Skeletal muscle tissue (tissue), 4 donors: Measurements from ENCODE around the gene TBX2. TPM values are rescaled to one million over a fixed set of nuclear protein-coding genes. Genes with fewer than 3 reads are reported as not detected.

Experiments used
- H3K27ac ChIP-seq: one replicate; pipeline ENCODE4 v1.7.0; 2013; ENCODE audit warnings: mild to moderate bottlenecking, low read depth, low read length, inconsistent platforms
- H3K27me3 ChIP-seq, 3 donors: one replicate each; pipeline ENCODE4 v1.7.0; 2013; ENCODE audit warnings: low read length in 3 of 3; ENCODE audit not compliant: control insufficient read depth in 3 of 3, insufficient read depth in 3 of 3
- H3K36me3 ChIP-seq, 3 donors: one replicate each; pipeline ENCODE4 v1.7.0; 2013; ENCODE audit warnings: low read length in 3 of 3; ENCODE audit not compliant: control insufficient read depth in 3 of 3, insufficient read depth in 3 of 3
- H3K4me1 ChIP-seq, 3 donors: one replicate each; pipeline ENCODE4 v1.7.0; 2013; ENCODE audit warnings: low read length in 3 of 3, mild to moderate bottlenecking in 3 of 3; ENCODE audit not compliant: control insufficient read depth in 3 of 3, insufficient read depth in 3 of 3
- H3K4me3 ChIP-seq, 3 donors: one replicate each; pipeline ENCODE4 v1.7.0; 2013; ENCODE audit warnings: low read length in 3 of 3
- H3K9ac ChIP-seq, 3 donors: one replicate each; pipeline ENCODE4 v1.7.0; 2013; ENCODE audit warnings: low read length in 3 of 3, mild to moderate bottlenecking in 3 of 3, moderate library complexity in 2 of 3, low read depth in 1 of 3
- H3K9me3 ChIP-seq, 3 donors: one replicate each; pipeline ENCODE4 v1.7.0; 2013; ENCODE audit warnings: low read length in 3 of 3; ENCODE audit not compliant: control insufficient read depth in 3 of 3
- total RNA-seq: library from RNA; depleted of rRNA; stranded (reverse); fragments of >200 nt; gene quantifications from one replicate; pipeline ENCODE4 v1.2.3, GENCODE V29; 2014
- donor health status: Osteomylitis.

TBX2 gene
- total RNA-seq, 1 donor from 2014 or later, result 5.2 TPM

DNA sequence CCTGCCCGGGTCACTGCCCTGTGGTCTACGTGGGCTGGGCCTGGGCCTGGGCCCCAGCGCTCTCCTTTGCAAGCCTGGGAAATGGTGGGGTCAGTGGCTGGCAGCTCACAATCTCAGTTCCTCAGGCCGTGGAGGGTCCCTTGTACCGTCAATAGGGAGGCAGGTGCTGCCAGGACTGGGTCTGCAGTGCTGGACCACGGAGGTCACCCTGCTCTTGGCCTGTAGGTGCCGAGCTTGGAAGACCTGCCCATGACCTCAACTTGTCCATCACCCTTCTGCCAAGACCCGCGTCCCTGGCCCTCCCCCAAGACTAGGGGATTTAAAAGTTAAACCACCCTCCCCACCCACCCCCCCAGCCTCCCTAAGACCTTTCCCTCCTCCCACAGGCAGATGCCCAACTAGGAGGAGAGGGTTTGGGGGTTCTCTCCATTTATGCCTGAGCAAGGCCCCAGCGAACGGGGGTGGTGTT, 2.5 kb downstream of the TBX2 start:
- Histone ChIP-seq H3K36me3 (peaks cover 0 to 4% (median 0%) of the 10 kb centered on the region in 3 donors), H3K4me1 (peaks cover 31 to 45% (median 44%) of the 10 kb centered on the region in 3 donors), H3K27ac (peak overlapping the region; percentile 40), H3K4me3 (peak overlapping the region; percentile 35 to 70 (median 49)), H3K27me3 (peaks cover 71 to 76% (median 76%) of the 10 kb centered on the region in 3 donors), H3K9ac (peak overlapping the region in 1 of 3 donors; percentile 74), H3K9me3 (no peaks in the 10 kb centered on the region)

DNA sequence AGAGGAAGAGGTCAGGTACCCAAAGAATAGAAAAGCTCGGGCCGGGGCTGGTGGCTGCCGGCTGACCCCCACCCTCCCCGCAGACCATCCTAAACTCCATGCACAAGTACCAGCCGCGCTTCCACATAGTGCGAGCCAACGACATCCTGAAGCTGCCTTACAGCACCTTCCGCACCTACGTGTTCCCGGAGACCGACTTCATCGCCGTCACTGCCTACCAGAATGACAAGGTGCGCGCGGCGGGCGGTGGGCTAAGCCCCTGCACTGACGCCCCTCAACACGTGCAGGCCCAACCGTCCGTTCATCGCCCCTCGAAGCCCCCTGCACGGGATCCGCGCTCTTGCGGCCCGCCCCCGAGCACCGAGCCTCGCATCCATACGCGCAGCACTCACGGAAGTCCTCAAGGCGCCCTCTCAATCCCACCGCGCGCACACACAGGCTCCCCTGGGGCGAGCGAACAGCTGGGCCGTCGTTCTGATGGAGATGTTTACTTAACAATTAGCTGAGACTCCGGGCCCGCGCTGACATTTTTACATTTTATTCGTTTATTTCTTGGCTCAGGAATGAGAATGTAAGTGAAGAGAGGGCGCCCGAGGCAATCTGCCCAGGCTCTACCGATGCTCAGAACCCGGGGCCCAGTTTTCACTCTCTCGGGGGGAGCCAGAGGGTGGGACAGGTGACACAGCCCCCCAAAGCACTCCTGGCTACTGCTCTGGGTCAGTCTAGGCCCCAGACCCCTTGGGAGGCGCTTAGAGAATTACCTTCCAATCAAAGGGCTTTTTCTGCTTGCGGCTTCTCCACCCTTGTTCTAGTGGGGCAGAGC, 3.5 kb downstream of the TBX2 start:
- Histone ChIP-seq H3K9ac (peak overlapping the region in 1 of 3 donors; percentile 68), H3K4me1 (peaks cover 37 to 45% (median 45%) of the 10 kb centered on the region in 3 donors), H3K4me3 (peak overlapping the region; percentile 42 to 65 (median 61)), H3K9me3 (no peaks in the 10 kb centered on the region), H3K27me3 (peaks cover 63 to 78% (median 73%) of the 10 kb centered on the region in 3 donors), H3K27ac (peak overlapping the region; percentile 40), H3K36me3 (peaks cover 0 to 4% (median 0%) of the 10 kb centered on the region in 3 donors)

DNA sequence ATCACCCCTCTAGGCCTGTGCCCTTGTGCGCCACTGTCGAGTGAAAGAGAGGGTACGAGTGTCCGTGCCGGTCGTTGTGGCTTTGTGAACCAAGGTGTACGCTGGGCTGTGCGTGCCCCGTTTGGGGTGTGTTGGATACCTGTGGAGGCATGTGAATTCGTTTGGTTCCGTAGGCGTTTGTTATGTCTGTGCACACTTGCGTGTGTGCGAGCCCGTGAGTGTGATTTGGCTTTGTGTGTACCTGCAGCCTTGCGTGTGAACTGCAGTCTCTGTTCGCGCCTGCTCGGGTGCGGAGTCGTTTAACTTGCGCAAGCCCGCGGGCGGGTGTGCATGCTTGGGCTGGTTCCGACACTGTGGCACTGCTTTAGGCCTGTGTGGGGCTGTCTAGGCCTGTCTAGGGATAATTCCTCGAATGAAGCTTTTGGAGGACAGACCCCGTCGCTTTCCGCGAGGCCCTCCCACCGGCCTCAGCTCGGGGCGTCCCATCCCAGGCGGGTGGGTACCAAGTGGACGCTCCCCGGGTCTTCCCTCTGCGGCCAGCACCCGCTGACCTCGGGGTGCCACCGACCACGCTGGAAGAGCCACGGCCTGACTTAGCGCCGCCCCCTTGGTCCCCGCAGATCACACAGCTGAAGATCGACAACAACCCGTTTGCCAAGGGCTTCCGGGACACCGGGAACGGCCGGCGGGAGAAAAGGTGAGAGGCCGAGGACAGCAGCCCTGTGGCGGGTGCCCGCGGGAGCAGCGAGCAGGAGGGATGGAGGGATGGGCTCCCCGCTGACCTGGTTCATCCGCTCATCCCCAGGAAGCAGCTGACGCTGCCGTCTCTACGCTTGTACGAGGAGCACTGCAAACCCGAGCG, 4.4 kb downstream of the TBX2 start:
- Histone ChIP-seq H3K9ac (peak overlapping the region in 1 of 3 donors; percentile 68), H3K4me3 (peak overlapping the region; percentile 42 to 65 (median 61)), H3K27ac (peak overlapping the region; percentile 18), H3K36me3 (peaks cover 0 to 4% (median 0%) of the 10 kb centered on the region in 3 donors), H3K4me1 (peaks cover 35 to 43% (median 39%) of the 10 kb centered on the region in 3 donors), H3K27me3 (peaks cover 59 to 77% (median 70%) of the 10 kb centered on the region in 3 donors), H3K9me3 (no peaks in the 10 kb centered on the region)

DNA sequence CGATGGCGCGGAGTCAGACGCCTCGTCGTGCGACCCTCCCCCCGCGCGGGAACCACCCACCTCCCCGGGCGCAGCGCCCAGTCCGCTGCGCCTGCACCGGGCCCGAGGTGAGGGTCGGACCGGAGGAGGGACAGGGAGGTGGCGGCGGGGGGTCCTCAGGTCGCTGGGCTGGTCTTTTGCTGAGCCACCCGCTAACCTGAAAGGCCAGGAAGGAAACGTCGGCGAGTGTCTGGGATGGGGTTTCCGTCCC, 4.9 kb downstream of the TBX2 start:
- peaks cover 34 to 41% (median 36%) of the 10 kb centered on the region in 3 donors for H3K4me1 ChIP-seq
- H3K27ac ChIP-seq, result no peak overlapping the region
- H3K36me3 ChIP-seq, result peaks cover 0 to 4% (median 0%) of the 10 kb centered on the region in 3 donors
- no peaks in the 10 kb centered on the region for H3K9me3 ChIP-seq
- H3K9ac ChIP-seq, result peak overlapping the region in 1 of 3 donors; percentile 68
- peak overlapping the region; percentile 30 to 49 (median 42) for H3K4me3 ChIP-seq
- H3K27me3 ChIP-seq, result peaks cover 57 to 76% (median 66%) of the 10 kb centered on the region in 3 donors

DNA sequence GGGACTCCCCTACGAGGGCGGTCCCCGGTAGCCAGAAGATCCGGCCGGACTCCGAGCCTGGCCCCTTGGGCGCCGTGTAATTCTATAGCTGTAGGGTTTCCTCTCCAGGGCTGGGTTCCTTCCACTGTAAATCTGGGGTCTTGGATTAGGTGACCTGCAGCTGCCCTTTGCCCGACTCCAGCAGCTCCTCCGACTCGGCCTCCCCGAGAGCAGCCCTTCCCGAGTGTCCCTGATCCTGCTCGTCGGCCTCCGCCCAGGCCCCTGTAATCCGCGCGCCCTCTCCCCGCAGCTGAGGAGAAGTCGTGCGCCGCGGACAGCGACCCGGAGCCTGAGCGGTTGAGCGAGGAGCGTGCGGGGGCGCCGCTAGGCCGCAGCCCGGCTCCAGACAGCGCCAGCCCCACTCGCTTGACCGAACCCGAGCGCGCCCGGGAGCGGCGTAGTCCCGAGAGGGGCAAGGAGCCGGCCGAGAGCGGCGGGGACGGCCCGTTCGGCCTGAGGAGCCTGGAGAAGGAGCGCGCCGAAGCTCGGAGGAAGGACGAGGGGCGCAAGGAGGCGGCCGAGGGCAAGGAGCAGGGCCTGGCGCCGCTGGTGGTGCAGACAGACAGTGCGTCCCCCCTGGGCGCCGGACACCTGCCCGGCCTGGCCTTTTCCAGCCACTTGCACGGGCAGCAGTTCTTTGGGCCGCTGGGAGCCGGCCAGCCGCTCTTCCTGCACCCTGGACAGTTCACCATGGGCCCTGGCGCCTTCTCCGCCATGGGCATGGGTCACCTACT, 5.5 kb downstream of the TBX2 start:
- peaks cover 0 to 4% (median 0%) of the 10 kb centered on the region in 3 donors for H3K36me3 ChIP-seq
- H3K9ac ChIP-seq, result peak overlapping the region in 2 of 3 donors; percentile 33 to 60
- peaks cover 62 to 78% (median 65%) of the 10 kb centered on the region in 3 donors for H3K27me3 ChIP-seq
- peak overlapping the region; percentile 36 for H3K27ac ChIP-seq
- H3K4me3 ChIP-seq, result peak overlapping the region; percentile 23 to 49 (median 32)
- H3K4me1 ChIP-seq, result peaks cover 39 to 46% (median 42%) of the 10 kb centered on the region in 3 donors
- H3K9me3 ChIP-seq, result no peaks in the 10 kb centered on the region

DNA sequence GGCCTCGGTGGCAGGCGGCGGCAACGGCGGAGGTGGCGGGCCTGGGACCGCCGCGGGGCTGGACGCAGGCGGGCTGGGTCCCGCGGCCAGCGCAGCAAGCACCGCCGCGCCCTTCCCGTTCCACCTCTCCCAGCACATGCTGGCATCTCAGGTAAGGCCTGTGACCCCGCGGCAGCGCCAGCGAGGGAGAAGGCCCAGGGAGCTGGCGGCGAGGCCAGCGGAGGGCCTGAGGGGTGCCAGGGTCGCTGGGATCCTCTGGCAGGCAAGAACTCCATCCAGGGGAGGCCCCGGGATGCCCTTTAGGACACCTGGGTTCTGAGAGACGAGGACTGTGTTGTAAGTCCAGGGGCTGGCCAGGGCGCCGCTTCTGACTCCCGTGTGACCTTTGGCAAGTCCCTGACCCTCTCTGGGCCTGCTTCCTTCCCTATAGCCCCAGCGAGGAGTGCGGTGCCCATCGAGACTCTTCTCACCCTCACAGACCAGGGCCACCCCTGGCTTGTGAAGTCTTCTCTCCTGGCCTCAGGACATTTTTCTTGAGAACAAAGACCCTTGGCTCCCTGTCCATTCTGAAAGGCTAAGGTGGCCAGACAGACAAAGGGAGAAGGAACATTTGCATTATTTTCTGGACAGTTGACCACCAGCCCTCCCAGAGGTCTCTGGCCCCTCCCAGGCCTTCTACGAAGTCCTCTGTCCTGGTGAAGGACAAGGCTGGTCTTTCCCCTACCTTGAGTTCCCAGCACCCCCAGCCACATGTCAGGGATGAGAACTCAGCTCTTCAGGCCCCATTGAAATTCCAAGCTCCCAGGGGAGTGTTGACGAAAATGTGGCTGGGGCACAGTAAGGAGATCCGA, 6.3 kb downstream of the TBX2 start:
- no peaks in the 10 kb centered on the region for H3K9me3 ChIP-seq
- peaks cover 0 to 4% (median 0%) of the 10 kb centered on the region in 3 donors for H3K36me3 ChIP-seq
- peak overlapping the region in 1 of 3 donors; percentile 60 for H3K9ac ChIP-seq
- H3K27me3 ChIP-seq, result peaks cover 65 to 83% (median 66%) of the 10 kb centered on the region in 3 donors
- peak overlapping the region; percentile 36 for H3K27ac ChIP-seq
- H3K4me3 ChIP-seq, result peak overlapping the region in 1 of 3 donors; percentile 49
- peaks cover 43 to 49% (median 45%) of the 10 kb centered on the region in 3 donors for H3K4me1 ChIP-seq

DNA sequence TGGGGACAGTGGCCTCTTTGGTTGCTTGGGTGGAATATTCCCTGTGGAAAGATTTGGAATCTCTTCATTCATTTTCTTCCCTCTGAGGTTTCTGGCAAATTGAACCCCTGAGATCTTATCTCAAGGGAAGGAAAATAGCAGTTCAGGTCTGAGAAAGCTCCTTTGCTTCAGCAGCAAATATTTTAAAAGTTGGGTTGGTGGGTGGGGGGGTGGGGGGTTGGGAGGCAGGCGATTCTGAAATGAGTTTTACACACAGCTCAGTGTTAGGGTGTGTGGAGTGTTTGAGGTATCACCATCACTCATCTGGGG, 6.8 kb downstream of the TBX2 start:
- H3K4me3 ChIP-seq, result no peak overlapping the region
- H3K9me3 ChIP-seq, result no peaks in the 10 kb centered on the region
- peaks cover 48 to 53% (median 49%) of the 10 kb centered on the region in 3 donors for H3K4me1 ChIP-seq
- no peak overlapping the region for H3K9ac ChIP-seq
- H3K36me3 ChIP-seq, result peaks cover 0 to 3% (median 0%) of the 10 kb centered on the region in 3 donors
- H3K27ac ChIP-seq, result peak overlapping the region; percentile 36
- peaks cover 60 to 83% (median 64%) of the 10 kb centered on the region in 3 donors for H3K27me3 ChIP-seq

DNA sequence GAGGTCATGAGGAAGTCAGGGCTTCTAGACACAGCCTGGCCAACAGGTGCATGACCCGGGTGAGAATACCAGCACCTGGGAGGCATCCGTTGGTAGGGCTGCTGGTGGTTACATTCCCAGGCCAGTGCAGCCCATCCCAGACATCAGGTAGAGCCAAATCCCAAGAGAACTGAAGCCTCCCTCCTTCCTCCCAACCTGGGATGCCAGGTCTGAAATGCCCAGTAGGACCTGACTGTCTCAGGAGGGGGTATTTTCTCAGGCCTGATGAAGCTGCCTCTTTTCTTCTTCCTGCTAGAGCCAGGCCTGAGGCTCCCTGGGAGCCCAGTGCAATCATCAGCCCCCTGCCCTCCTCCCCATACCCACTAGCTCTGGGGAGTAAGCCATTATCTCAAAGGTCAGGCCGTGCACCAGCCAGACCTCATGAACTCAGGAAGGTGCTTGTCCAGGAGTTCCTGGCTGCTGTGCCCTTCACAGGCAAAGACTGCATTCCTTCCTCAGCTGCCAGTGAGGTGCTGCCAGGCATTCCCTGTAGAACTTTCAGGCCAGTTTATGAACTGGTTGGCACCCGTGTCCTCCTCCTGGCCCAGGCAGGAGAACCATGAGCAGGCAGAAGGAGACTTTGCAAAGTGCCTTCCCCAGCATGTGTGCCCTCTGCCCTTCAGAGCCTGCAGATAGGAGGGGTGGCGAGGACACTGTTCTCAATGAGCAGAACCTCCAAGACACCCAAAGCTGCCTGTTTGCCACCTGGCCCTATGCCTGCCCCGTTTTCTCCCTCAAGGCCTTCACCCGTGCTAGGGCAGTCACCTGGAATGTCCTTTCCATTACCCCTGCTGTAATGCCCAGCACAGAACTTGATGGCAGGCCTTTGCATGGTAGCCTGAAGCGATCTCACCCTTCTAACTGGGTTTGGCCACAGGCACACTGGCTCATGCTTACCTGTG, 7.6 kb downstream of the TBX2 start:
- Histone ChIP-seq H3K4me3 (peak overlapping the region in 2 of 3 donors; percentile 29 to 30), H3K4me1 (peaks cover 49 to 61% (median 56%) of the 10 kb centered on the region in 3 donors), H3K27me3 (peaks cover 53 to 84% (median 58%) of the 10 kb centered on the region in 3 donors)

More for the DNA sequence above, 7.6 kb downstream of the TBX2 start:
- no peak overlapping the region for H3K27ac ChIP-seq
- H3K36me3 ChIP-seq, result no peaks in the 10 kb centered on the region
- peak overlapping the region in 2 of 3 donors; percentile 50 to 61 for H3K9ac ChIP-seq
- H3K9me3 ChIP-seq, result no peaks in the 10 kb centered on the region
